ENCODE results near the gene USP12. TPM values are rescaled to one million over a fixed set of nuclear protein-coding genes. Genes with fewer than 3 reads are reported as not detected.

USP12 gene
- total and polyA plus RNA-seq, 3 donors from 2014 or later: 24.3 to 30.2 (median 26.1) TPM

GRCh38 chr13:27018344-27018861, 153.2 kb downstream of the USP12 start:
- Histone ChIP-seq H3K9me3 (no peaks in the 10 kb centered on the region), H3K27ac (no peak overlapping the region), H3K4me1 (no peaks in the 10 kb centered on the region), H3K36me3 (ENCODE audit: low read depth, missing control alignments) (no peaks in the 10 kb centered on the region), H3K4me3 (no peak overlapping the region), H3K27me3 (no peaks in the 10 kb centered on the region)
- intact Hi-C loops (cut with DNase I; ENCODE audit: low total_unique reads): no loop called here
- no peak for DNase-seq
- TF ChIP-seq POLR2A (IDR thresholded peaks at IDR 0.05) (no peak), CTCF (IDR thresholded peaks at IDR 0.05) (no peak)
- 74% methylated on average over 8 of the region's 8 CpGs for WGBS, 2 donors

- Histone ChIP-seq H3K36me3 (ENCODE audit: low read depth, missing control alignments) (no peaks in the 10 kb centered on the region), H3K27me3 (no peaks in the 10 kb centered on the region), H3K4me3 (no peak overlapping the region), H3K9me3 (no peaks in the 10 kb centered on the region), H3K4me1 (no peaks in the 10 kb centered on the region), H3K27ac (no peak overlapping the region)
- TF ChIP-seq POLR2A (IDR thresholded peaks at IDR 0.05): no peak
- no peak for TF ChIP-seq CTCF (IDR thresholded peaks at IDR 0.05)
- DNase-seq: no peak
- intact Hi-C loops (cut with DNase I; ENCODE audit: low total_unique reads): no loop called here
- 72 to 82% methylated on average over 4 of the region's 4 CpGs for WGBS, 2 donors
Observed at GRCh38 chr13:27016875-27017274, 154.7 kb downstream of the USP12 start.

Other genes with a start within 250 kb of the USP12 start
- gene RPL21, start 79.7 kb upstream of the USP12 start, total RNA-seq: 100 to 1,000 TPM; 200 to 353 TPM
- gene RPL21, start 79.7 kb upstream of the USP12 start, polyA plus RNA-seq (ENCODE audit: insufficient read depth, low read depth, low replicate concordance): 996 TPM
- gene RASL11A, start 99.0 kb upstream of the USP12 start, total RNA-seq: 1 to 10 TPM; 8.2 to 10.0 TPM
- gene RASL11A, start 99.0 kb upstream of the USP12 start, polyA plus RNA-seq (ENCODE audit: insufficient read depth, low read depth, low replicate concordance): 11.8 TPM